K562 (cell line): ENCODE data around the gene RNF207. TPM values are rescaled to one million over a fixed set of nuclear protein-coding genes. Genes with fewer than 3 reads are reported as not detected.

Experiments
- FOXA3 ChIP-seq, 2 experiments: fragments of 450-650 bp in 1 of 2; sonication (generic) in 1 of 2; formaldehyde crosslinking; IDR thresholded peaks in 1 of 2; conservative IDR thresholded peaks in 1 of 2; 2 replicates each; pipeline versions ENCODE4 v1.4.0 to v1.8.0; 2020 to 2022; ENCODE audit warnings: mild to moderate bottlenecking in 2 of 2, missing genetic modification reagents in 1 of 2
- polyA plus RNA-seq, 8 experiments: library from polyadenylated mRNA; depleted of rRNA in 4 of 8; stranded (reverse) in 5 of 8; unstranded in 3 of 8; fragments of >200 nt; fragmentation: Nextera tagmentation in 2 of 8; fragmentation: Illumina TruSeq in 1 of 8; extraction: Ambion mirVana in 2 of 8; extraction: Trizol in 1 of 8; gene quantifications; 2 replicates each; pipeline versions ENCODE4 v1.2.1 to v1.2.3, GENCODE V29; 2011 to 2014; ENCODE audit warnings: inconsistent platforms in 1 of 8, missing spikeins in 1 of 8
- total RNA-seq, 7 experiments: library from RNA; depleted of rRNA in 6 of 7; stranded (reverse); fragments of >200 nt in 6 of 7; fragmentation: Illumina TruSeq in 2 of 7; extraction: Trizol in 2 of 7; gene quantifications; 2 replicates each; pipeline versions ENCODE4 v1.2.1 to v1.2.3, GENCODE V29; 2011 to 2021; ENCODE audit warnings: low replicate concordance in 1 of 7
- TF ChIP-seq, protein P1 (sequence below), 2 experiments: fragments of 450-650 bp; formaldehyde crosslinking in 1 of 2; IDR thresholded peaks; 2 replicates each; pipeline versions ENCODE4 v1.4.0 to v1.6.1; 2014 to 2020; ENCODE audit warnings: mild to moderate bottlenecking in 2 of 2, borderline replicate concordance in 1 of 2, low read depth in 1 of 2

Gene RNF207
- total and polyA plus RNA-seq, 9 of the 15 experiments (the other 6 are each of a cell fraction or from before 2014, with no cell fraction given): 2.7 to 30.6 (median 12.9) TPM

DNA sequence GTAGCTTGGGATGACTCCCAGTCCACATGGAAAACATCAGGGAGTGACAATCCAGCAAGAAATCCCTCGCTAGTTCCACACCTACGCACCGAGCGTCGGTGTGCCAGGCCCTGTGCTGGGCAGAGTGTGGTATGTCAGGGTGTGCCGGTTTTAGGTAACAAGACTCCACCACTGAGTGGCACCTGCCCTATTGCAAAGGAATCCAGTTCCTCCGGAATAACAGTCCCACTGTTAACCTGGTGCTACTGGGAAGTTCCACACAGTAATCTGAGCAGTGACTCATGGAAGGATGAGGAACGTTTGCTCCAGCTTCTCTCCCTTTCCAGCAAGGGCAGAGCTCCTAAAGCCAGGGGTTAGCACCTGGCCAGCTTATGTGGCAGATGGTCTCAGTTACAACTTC, 14.3 kb downstream of the RNF207 start (continued):
- TF ChIP-seq, protein P1, sequence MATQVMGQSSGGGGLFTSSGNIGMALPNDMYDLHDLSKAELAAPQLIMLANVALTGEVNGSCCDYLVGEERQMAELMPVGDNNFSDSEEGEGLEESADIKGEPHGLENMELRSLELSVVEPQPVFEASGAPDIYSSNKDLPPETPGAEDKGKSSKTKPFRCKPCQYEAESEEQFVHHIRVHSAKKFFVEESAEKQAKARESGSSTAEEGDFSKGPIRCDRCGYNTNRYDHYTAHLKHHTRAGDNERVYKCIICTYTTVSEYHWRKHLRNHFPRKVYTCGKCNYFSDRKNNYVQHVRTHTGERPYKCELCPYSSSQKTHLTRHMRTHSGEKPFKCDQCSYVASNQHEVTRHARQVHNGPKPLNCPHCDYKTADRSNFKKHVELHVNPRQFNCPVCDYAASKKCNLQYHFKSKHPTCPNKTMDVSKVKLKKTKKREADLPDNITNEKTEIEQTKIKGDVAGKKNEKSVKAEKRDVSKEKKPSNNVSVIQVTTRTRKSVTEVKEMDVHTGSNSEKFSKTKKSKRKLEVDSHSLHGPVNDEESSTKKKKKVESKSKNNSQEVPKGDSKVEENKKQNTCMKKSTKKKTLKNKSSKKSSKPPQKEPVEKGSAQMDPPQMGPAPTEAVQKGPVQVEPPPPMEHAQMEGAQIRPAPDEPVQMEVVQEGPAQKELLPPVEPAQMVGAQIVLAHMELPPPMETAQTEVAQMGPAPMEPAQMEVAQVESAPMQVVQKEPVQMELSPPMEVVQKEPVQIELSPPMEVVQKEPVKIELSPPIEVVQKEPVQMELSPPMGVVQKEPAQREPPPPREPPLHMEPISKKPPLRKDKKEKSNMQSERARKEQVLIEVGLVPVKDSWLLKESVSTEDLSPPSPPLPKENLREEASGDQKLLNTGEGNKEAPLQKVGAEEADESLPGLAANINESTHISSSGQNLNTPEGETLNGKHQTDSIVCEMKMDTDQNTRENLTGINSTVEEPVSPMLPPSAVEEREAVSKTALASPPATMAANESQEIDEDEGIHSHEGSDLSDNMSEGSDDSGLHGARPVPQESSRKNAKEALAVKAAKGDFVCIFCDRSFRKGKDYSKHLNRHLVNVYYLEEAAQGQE (IDR thresholded peaks at IDR 0.05; ENCODE audit: borderline replicate concordance): no peak
- TF ChIP-seq, protein P1 (CRISPR knock-in tag; IDR thresholded peaks at IDR 0.05; ENCODE audit: low read depth): no peak
- TF ChIP-seq FOXA3 (CRISPR knock-in tag; conservative IDR thresholded peaks at IDR 0.05 in 1 of 2, IDR thresholded peaks at IDR 0.05 in 1 of 2): no peak
